HG03342 (cell line): Measurements from ENCODE around the gene OR10A2.
"Not testable (repeated sequence)": the region's sequence is repeated elsewhere in the genome, so short reads cannot be mapped to it uniquely, and the experiment has no call there.

ENCODE experiments used
- ATAC-seq: cut with Tn5 transposase; IDR thresholded peaks from one replicate; pipeline ENCODE4 v1.9.1; 2021; ENCODE audit warnings: mild to moderate bottlenecking, moderate library complexity; ENCODE audit not compliant: unreplicated experiment

OR10A2 gene

GRCh38 chr11:6882751-6883150 lies 19.9 kb downstream of the OR10A2 start:
- no peak for ATAC-seq

- not testable (repeated sequence) for ATAC-seq
These were observed 24.9 kb downstream of the OR10A2 start for GRCh38 chr11:6887711-6888110.

- ATAC-seq, result no peak
These were observed 26.0 kb downstream of the OR10A2 start for GRCh38 chr11:6888830-6889229.

- peak; percentile 51 for ATAC-seq
These were observed 27.0 kb downstream of the OR10A2 start for GRCh38 chr11:6889835-6890234.

GRCh38 chr11:6892400-6892799 lies 29.5 kb downstream of the OR10A2 start, which contains the start of gene OR2D2:
Gene OR2D2 (minus strand): TSS chr11:6892500. CDS start chr11:6892500, 0 bp downstream.
- ATAC-seq, result no peak

- ATAC-seq, result no peak
These were observed 31.2 kb downstream of the OR10A2 start for GRCh38 chr11:6894097-6894496.

GRCh38 chr11:6895010-6895409 lies 32.2 kb downstream of the OR10A2 start:
- peak; percentile 88 for ATAC-seq

- ATAC-seq, result no peak
These were observed 36.1 kb downstream of the OR10A2 start for GRCh38 chr11:6898911-6899310.

GRCh38 chr11:6900327-6900999 lies 37.6 kb downstream of the OR10A2 start:
- ATAC-seq, result no peak

GRCh38 chr11:6904804-6905203 lies 41.9 kb downstream of the OR10A2 start:
- ATAC-seq, result not testable (repeated sequence)

GRCh38 chr11:6911378-6911777 lies 48.5 kb downstream of the OR10A2 start:
- no peak for ATAC-seq

- ATAC-seq, result no peak
These were observed 49.1 kb downstream of the OR10A2 start for GRCh38 chr11:6911948-6912347.

- ATAC-seq, result no peak
These were observed 56.8 kb downstream of the OR10A2 start for GRCh38 chr11:6919698-6920097.

- ATAC-seq, result no peak
These were observed 57.8 kb downstream of the OR10A2 start, which contains the start of gene OR2D3 for GRCh38 chr11:6920702-6921101. Gene OR2D3 (plus strand): TSS chr11:6921002. CDS start chr11:6921002, 0 bp downstream.
